Psoas muscle (tissue), 8 donors: ENCODE measurements around the gene TRIM10. TPM values are rescaled to one million over a fixed set of nuclear protein-coding genes. Genes with fewer than 3 reads are reported as not detected.

Experiments
- ATAC-seq, 4 donors: fragments of 200-7000 bp; cut with Tn5 transposase; one replicate each; pipeline ENCODE4 v1.9.1; 2020; ENCODE audit warnings: moderate library complexity in 3 of 4, mild to moderate bottlenecking in 2 of 4
- DNase-seq, 2 donors: peaks; one replicate each; pipeline ENCODE4 v3.0.0-alpha.2; 2020
- H3K27ac ChIP-seq: fragments of 200-600 bp; one replicate; pipeline ENCODE4 v1.8.0; 2022
- H3K27me3 ChIP-seq, 3 donors: fragments of 200-600 bp in 1 of 3; one replicate each; pipeline versions ENCODE4 v1.6.1 to v1.8.0; 2013 to 2022; ENCODE audit warnings: low read length in 2 of 3, mild to moderate bottlenecking in 2 of 3, moderate library complexity in 1 of 3; ENCODE audit not compliant: insufficient read depth in 3 of 3
- H3K36me3 ChIP-seq, 2 donors: fragments of 200-600 bp in 1 of 2; one replicate each; pipeline versions ENCODE4 v1.6.1 to v1.8.0; 2013 to 2022; ENCODE audit warnings: low read depth in 1 of 2, mild to moderate bottlenecking in 1 of 2, moderate library complexity in 1 of 2; ENCODE audit not compliant: insufficient read depth in 1 of 2
- H3K4me1 ChIP-seq: fragments of 200-600 bp; one replicate; pipeline ENCODE4 v1.8.0; 2022
- H3K4me3 ChIP-seq: fragments of 200-600 bp; one replicate; pipeline ENCODE4 v1.8.0; 2022; ENCODE audit warnings: mild to moderate bottlenecking
- H3K9me3 ChIP-seq: fragments of 200-600 bp; one replicate; pipeline ENCODE4 v1.8.0; 2022
- CTCF ChIP-seq: fragments of 200-600 bp; IDR thresholded peaks from one replicate; pipeline ENCODE4 v1.8.0; 2022; ENCODE audit warnings: antibody characterized with exemption
- WGBS, 3 donors: extraction: QIAGEN DNeasy Blood & Tissue Kit; methylation state at CpG; one replicate each; pipeline versions ENCODE4 v1.1.6 to v1.1.7; 2013; 5-methylcytosine and 5-hydroxymethylcytosine counted together
- intact Hi-C, 2 donors: fragments of 100-400 bp; cut with DNase I; formaldehyde crosslinking; loops; one replicate each; pipeline versions ENCODE4 v1.11.0 to v1.14.2; 2022
- polyA plus RNA-seq, 3 donors: library from polyadenylated mRNA; stranded (reverse); fragments of 200-250 nt; gene quantifications; one replicate each; pipeline ENCODE4 v1.2.3, GENCODE V29; 2013
- total RNA-seq, 4 donors: library from RNA; stranded (reverse); fragmentation: NEBNext Ultra II Directional in 2 of 4; extraction: Animal tissue kit (Norgen Biotek cat#: 25700) in 2 of 4; gene quantifications; one replicate each; pipeline versions ENCODE4 v1.2.1 to v1.2.4, GENCODE V29; 2021 to 2023
- donor health status: healthy with polysubstance abuse.
- donor health status: DM: no; HTN: no; CAD: no; lungs with moderate emphysema.
- donor health status: Bipolar disorder and iron deficiency.
- donor health status: healthy.
- donor health status: DM: yes; HTN: yes; CAD: no.
- donor health status: DM: no; HTN: no; CAD: no.
- donor health status: DM: no; HTN: no; CAD: no.
- donor health status: DM: yes; HTN: yes; CAD: no.

TRIM10 gene
- total and polyA plus RNA-seq, 7 donors, result 0.10 TPM; not detected in 6

GRCh38 chr6:30111266-30111856, 49.6 kb downstream of the TRIM10 start:
- intact Hi-C loops, result no loop called here
- TF ChIP-seq CTCF, result no peak
- peaks cover 0 to 66% (median 15%) of the 10 kb centered on the region in 3 donors for H3K27me3 ChIP-seq
- no peaks in the 10 kb centered on the region for H3K4me1 ChIP-seq
- H3K9me3 ChIP-seq, result no peaks in the 10 kb centered on the region
- no peaks in the 10 kb centered on the region for H3K36me3 ChIP-seq
- ATAC-seq (no peak), DNase-seq (no peak)
- H3K27ac ChIP-seq, result no peak overlapping the region
- WGBS, 3 donors, result 34 to 49% (median 42%) methylated on average over 27 of the region's 27 CpGs
- no peak overlapping the region for H3K4me3 ChIP-seq

- TF ChIP-seq CTCF, result no peak
- no peak for DNase-seq
- Histone ChIP-seq H3K36me3 (no peaks in the 10 kb centered on the region), H3K4me3 (no peak overlapping the region), H3K9me3 (no peaks in the 10 kb centered on the region), H3K27ac (no peak overlapping the region), H3K4me1 (peaks cover 24% of the 10 kb centered on the region), H3K27me3 (peaks cover 0 to 42% (median 11%) of the 10 kb centered on the region in 3 donors)
- 87 to 90% (median 90%) methylated on average over 2 of the region's 2 CpGs for WGBS, 3 donors
- ATAC-seq, result no peak
- intact Hi-C loops, result loop anchor here in 1 of 2 donors (5.0 kb wide), 1 partner anchor 68 kb away; no protein-coding TSS in a partner anchor
Observed at GRCh38 chr6:30104661-30105060, 56.4 kb downstream of the TRIM10 start.

GRCh38 chr6:30103872-30104179, 57.2 kb downstream of the TRIM10 start:
- Histone ChIP-seq H3K36me3 (no peaks in the 10 kb centered on the region), H3K4me1 (peaks cover 24% of the 10 kb centered on the region), H3K27ac (no peak overlapping the region), H3K4me3 (peak overlapping the region; percentile 61), H3K27me3 (peaks cover 0 to 43% (median 13%) of the 10 kb centered on the region in 3 donors), H3K9me3 (no peaks in the 10 kb centered on the region)
- no peak for DNase-seq
- no peak for ATAC-seq
- TF ChIP-seq CTCF, result no peak
- WGBS, 3 donors, result 44 to 60% (median 55%) methylated on average over 3 of the region's 3 CpGs
- intact Hi-C loops, result loop anchor here (1.0 to 5.0 kb wide), 3 partner anchors 27 to 68 kb away; no protein-coding TSS in a partner anchor

GRCh38 chr6:30102970-30103871, 57.8 kb downstream of the TRIM10 start:
- H3K4me1 ChIP-seq, result peaks cover 24% of the 10 kb centered on the region
- no peaks in the 10 kb centered on the region for H3K9me3 ChIP-seq
- 2 to 4% (median 2%) methylated on average over 36 of the region's 36 CpGs for WGBS, 3 donors
- peak overlapping the region; percentile 61 for H3K4me3 ChIP-seq
- TF ChIP-seq CTCF, result peak; percentile 85
- intact Hi-C loops, result loop anchor here (1.0 to 5.0 kb wide), 3 partner anchors 28 to 69 kb away; no protein-coding TSS in a partner anchor
- no peaks in the 10 kb centered on the region for H3K36me3 ChIP-seq
- ATAC-seq (peak; percentile 82 to 92 (median 88)), DNase-seq (peak; percentile 84 to 90)
- H3K27ac ChIP-seq, result peak overlapping the region; percentile 71
- H3K27me3 ChIP-seq, result peaks cover 0 to 44% (median 11%) of the 10 kb centered on the region in 3 donors
